Measurements from ENCODE around the gene PSPC1. TPM values are rescaled to one million over a fixed set of nuclear protein-coding genes. Genes with fewer than 3 reads are reported as not detected.
"Not testable (repeated sequence)": the region's sequence is repeated elsewhere in the genome, so short reads cannot be mapped to it uniquely, and the experiment has no call there.

The PSPC1 gene
- total RNA-seq, 1 donor from 2014 or later = 25.3 TPM

- H3K9me3 ChIP-seq (replicated peaks) = no peaks in the 10 kb centered on the region
- no peak overlapping the region for H3K4me3 ChIP-seq
- no peaks in the 10 kb centered on the region for H3K27me3 ChIP-seq (ENCODE audit: low read depth)
- no peak overlapping the region for H3K27ac ChIP-seq (replicated peaks)
- no peaks in the 10 kb centered on the region for H3K36me3 ChIP-seq
- intact Hi-C loops (cut with micrococcal nuclease) = no loop called here
- TF ChIP-seq CTCF (IDR thresholded peaks at IDR 0.05; ENCODE audit: borderline replicate concordance) = no peak
- no peaks in the 10 kb centered on the region for H3K4me1 ChIP-seq
- no peak for DNase-seq
These were observed 9.3 kb upstream of the PSPC1 start for GRCh38 chr13:19791953-19792537.

- H3K27ac ChIP-seq (replicated peaks) = peak overlapping the region; percentile 96
- H3K36me3 ChIP-seq = no peaks in the 10 kb centered on the region
- H3K4me3 ChIP-seq = peak overlapping the region; percentile 96
- no peak for TF ChIP-seq CTCF (IDR thresholded peaks at IDR 0.05; ENCODE audit: borderline replicate concordance)
- DNase-seq = peak; percentile 59
- no peaks in the 10 kb centered on the region for H3K9me3 ChIP-seq (replicated peaks)
- intact Hi-C loops (cut with micrococcal nuclease) = no loop called here
- no peaks in the 10 kb centered on the region for H3K27me3 ChIP-seq (ENCODE audit: low read depth)
- H3K4me1 ChIP-seq = peaks cover 21% of the 10 kb centered on the region
These were observed 557 bp downstream of the PSPC1 start for GRCh38 chr13:19782049-19782726.

- Histone ChIP-seq H3K27me3 (ENCODE audit: low read depth) (no peaks in the 10 kb centered on the region), H3K9me3 (replicated peaks) (no peaks in the 10 kb centered on the region), H3K36me3 (no peaks in the 10 kb centered on the region), H3K4me3 (peak overlapping the region; percentile 96), H3K4me1 (peaks cover 21% of the 10 kb centered on the region), H3K27ac (replicated peaks) (peak overlapping the region; percentile 96)
- intact Hi-C loops (cut with micrococcal nuclease) = no loop called here
- TF ChIP-seq CTCF (IDR thresholded peaks at IDR 0.05; ENCODE audit: borderline replicate concordance) = no peak
- no peak for DNase-seq
These were observed 1.2 kb downstream of the PSPC1 start for GRCh38 chr13:19781526-19781925.

GRCh38 chr13:19780753-19781418 lies 1.9 kb downstream of the PSPC1 start:
- Histone ChIP-seq H3K4me1 (peaks cover 25% of the 10 kb centered on the region), H3K4me3 (peak overlapping the region; percentile 96)
- H3K27ac ChIP-seq (replicated peaks); H3K36me3 ChIP-seq; DNase-seq; intact Hi-C loops (cut with micrococcal nuclease); H3K9me3 ChIP-seq (replicated peaks); H3K27me3 ChIP-seq (ENCODE audit: low read depth): not testable (repeated sequence)

- Histone ChIP-seq H3K36me3 (peaks cover 43% of the 10 kb centered on the region), H3K4me3 (no peak overlapping the region), H3K27ac (replicated peaks) (no peak overlapping the region), H3K27me3 (ENCODE audit: low read depth) (no peaks in the 10 kb centered on the region), H3K9me3 (replicated peaks) (no peaks in the 10 kb centered on the region), H3K4me1 (peaks cover 26% of the 10 kb centered on the region)
- no peak for DNase-seq
- intact Hi-C loops (cut with micrococcal nuclease) = no loop called here
- TF ChIP-seq CTCF (IDR thresholded peaks at IDR 0.05; ENCODE audit: borderline replicate concordance) = no peak
These were observed 10.4 kb downstream of the PSPC1 start for GRCh38 chr13:19772306-19772705.

GRCh38 chr13:19769854-19770253 lies 12.9 kb downstream of the PSPC1 start:
- H3K9me3 ChIP-seq (replicated peaks) = no peaks in the 10 kb centered on the region
- no peak for TF ChIP-seq CTCF (IDR thresholded peaks at IDR 0.05; ENCODE audit: borderline replicate concordance)
- DNase-seq = no peak
- no peak overlapping the region for H3K27ac ChIP-seq (replicated peaks)
- peaks cover 38% of the 10 kb centered on the region for H3K36me3 ChIP-seq
- no peak overlapping the region for H3K4me3 ChIP-seq
- H3K4me1 ChIP-seq = peaks cover 23% of the 10 kb centered on the region
- no peaks in the 10 kb centered on the region for H3K27me3 ChIP-seq (ENCODE audit: low read depth)
- intact Hi-C loops (cut with micrococcal nuclease) = no loop called here

All from left ventricle myocardium inferior (tissue), 1 donor.